ENCODE data around the gene PKP2. TPM values are rescaled to one million over a fixed set of nuclear protein-coding genes. Genes with fewer than 3 reads are reported as not detected.
A peak's percentile ranks its signal among the peaks of the same experiment; 100 is the strongest.

PKP2 gene
- total and polyA plus RNA-seq, 2 of the 13 experiments (the other 11 are each of a cell fraction or from before 2014, with no cell fraction given) = 15.1 to 25.3 TPM

- TF ChIP-seq ZSCAN21 (CRISPR knock-in tag; IDR thresholded peaks at IDR 0.05; ENCODE audit: borderline replicate concordance) (peak; percentile 34; the same call in 1 of the 2 replicates), ZBTB7B (CRISPR knock-in tag; IDR thresholded peaks at IDR 0.05) (peak; percentile 23; the same call in 1 of the 2 replicates), POGK (CRISPR knock-in tag; conservative IDR thresholded peaks at IDR 0.05) (peak; percentile 62; the same call in 1 of the 2 replicates), MAX (IDR thresholded peaks at IDR 0.05) (peak; percentile 82), PRDM15 (CRISPR knock-in tag; IDR thresholded peaks at IDR 0.05) (no peak), ZNF747 (CRISPR knock-in tag; IDR thresholded peaks at IDR 0.05; ENCODE audit: borderline replicate concordance) (peak; percentile 64; the same call in 1 of the 2 replicates), HNRNPLL (IDR thresholded peaks at IDR 0.05; ENCODE audit: low read depth, low read length, poor library complexity, severe bottlenecking) (peak; percentile 46), MTF2 (CRISPR knock-in tag; IDR thresholded peaks at IDR 0.05; ENCODE audit: borderline replicate concordance) (0 out of 2 replicates have a peak, but pooled peaks have one; percentile 2), KDM5A (IDR thresholded peaks at IDR 0.05; ENCODE audit: borderline replicate concordance, low read length) (no peak), MEIS1 (CRISPR knock-in tag; IDR thresholded peaks at IDR 0.05; ENCODE audit: borderline replicate concordance) (peak; percentile 68; the same call in 1 of the 2 replicates), YEATS4 (CRISPR knock-in tag; IDR thresholded peaks at IDR 0.05; ENCODE audit: borderline replicate concordance) (peak; percentile 77), ZFP62 (CRISPR knock-in tag; IDR thresholded peaks at IDR 0.05) (no peak), MXD4 (CRISPR knock-in tag; IDR thresholded peaks at IDR 0.05) (no peak; the same call in 1 of the 2 replicates), SMC3 (IDR thresholded peaks at IDR 0.05; ENCODE audit: low read length) (no peak), ZBTB34 (CRISPR knock-in tag; IDR thresholded peaks at IDR 0.05) (no peak), ZNF230 (CRISPR knock-in tag; IDR thresholded peaks at IDR 0.05) (peak; percentile 77), BCL6 (CRISPR knock-in tag; IDR thresholded peaks at IDR 0.05) (peak; percentile 57)
Observed at GRCh38 chr12:32896432-32897280, at the start of gene PKP2 (continued).
